MV-4-11 (cell line): Measurements from ENCODE around the gene RCE1.

Source experiments
- DNase-seq: peaks from one replicate; lab custom pipeline; 2025; lab: John Stamatoyannopoulos, UW

RCE1 gene

DNA sequence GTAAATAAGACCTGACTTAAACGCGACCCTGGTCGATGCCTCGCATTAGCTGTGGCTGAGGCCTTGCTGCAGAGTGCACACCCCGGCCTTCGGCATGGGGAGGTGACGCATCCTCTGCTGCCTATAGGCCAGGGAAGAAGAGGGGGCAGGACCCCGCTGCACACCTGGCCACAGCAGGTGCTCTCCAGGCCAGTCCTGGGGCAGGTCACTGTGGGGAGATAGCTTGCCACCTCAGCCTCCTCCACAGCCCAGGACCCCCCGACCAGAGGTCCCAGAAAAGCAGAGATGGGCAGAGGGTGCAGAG, 26.3 kb downstream of the RCE1 start:
- no peak for DNase-seq

DNA sequence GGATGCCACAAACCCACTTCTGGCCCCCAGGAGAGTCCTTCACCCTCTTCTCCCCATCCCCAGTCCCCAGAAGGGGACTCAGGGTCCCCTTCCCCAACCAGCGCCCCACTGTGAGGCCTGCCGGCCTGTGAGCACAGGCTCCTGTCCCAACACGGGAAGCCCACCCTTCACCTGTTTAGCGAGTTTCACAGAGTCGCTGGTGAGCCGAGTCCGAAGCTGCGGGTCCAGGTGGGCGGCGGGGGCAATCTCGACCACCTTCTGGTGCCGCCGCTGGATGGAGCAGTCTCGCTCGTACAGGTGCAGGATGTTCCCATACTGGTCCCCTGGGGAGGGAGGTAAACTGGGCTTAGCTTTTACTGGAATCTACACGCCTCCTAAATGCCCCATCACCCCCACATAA, 26.9 kb downstream of the RCE1 start:
- no peak for DNase-seq

DNA sequence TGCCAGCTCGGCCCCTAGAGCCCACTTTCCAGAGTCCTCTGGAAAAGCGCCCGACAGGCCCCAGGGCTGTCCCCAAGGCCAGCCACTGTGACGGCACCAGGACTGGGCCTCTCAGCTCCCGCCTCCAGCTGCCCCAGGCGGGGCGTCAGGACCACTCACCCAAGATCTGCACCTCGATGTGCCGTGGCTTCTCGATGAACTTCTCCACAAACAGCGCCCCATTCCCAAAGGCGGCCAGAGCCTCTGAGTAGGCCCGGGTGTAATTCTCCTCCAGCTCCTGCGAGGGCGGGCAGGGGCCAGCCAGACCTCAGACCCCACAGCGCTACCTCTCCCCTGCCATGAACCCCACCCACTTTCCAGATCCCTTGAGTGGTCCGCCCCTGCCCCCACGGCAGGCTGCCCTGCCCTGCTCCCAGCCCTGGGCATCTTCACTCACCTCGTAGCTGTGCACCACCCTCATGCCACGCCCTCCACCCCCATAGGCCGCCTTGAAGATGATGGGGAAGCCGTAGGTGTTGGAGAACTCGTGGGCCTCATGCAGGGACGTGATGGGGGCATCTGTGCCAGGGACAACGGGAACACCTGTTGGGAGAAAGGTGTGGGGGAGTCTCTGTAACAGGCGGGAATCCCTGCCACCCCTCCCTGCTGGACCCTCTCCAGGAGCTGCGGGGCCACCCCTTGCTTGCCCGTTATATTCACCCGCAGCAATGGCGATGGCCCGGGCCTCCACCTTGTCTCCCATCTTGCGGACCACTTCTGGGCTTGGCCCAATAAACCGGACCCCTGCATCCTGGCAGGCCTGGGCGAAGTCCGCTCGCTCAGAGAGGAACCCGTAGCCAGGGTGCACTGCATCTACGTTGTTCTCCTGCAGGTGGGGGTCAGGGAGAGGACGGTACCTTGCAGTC, 27.6 kb downstream of the RCE1 start:
- DNase-seq, result no peak

DNA sequence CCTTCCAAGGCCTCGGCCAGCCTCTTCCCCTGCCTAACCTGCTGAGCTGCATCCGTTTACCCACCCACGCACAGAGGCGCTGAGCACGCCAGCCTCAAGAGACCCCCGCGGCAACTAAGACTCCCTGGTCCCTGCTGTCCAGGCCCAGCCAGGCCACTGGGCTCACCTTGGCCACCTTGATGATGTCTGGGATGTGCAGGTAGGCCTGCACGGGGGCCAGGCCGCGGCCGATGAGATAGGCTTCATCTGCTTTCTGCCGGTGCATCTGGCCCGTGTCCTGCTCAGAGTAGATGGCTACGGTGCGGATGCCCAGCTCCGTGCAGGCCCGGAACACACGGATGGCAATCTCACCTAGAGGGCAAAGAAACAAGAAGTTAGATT, 28.3 kb downstream of the RCE1 start:
- no peak for DNase-seq

- DNase-seq, result peak; percentile 25
These were observed 31.0 kb downstream of the RCE1 start for GRCh38 chr11:66874232-66874631.

GRCh38 chr11:66875378-66875777, 32.1 kb downstream of the RCE1 start:
- DNase-seq, result no peak

DNA sequence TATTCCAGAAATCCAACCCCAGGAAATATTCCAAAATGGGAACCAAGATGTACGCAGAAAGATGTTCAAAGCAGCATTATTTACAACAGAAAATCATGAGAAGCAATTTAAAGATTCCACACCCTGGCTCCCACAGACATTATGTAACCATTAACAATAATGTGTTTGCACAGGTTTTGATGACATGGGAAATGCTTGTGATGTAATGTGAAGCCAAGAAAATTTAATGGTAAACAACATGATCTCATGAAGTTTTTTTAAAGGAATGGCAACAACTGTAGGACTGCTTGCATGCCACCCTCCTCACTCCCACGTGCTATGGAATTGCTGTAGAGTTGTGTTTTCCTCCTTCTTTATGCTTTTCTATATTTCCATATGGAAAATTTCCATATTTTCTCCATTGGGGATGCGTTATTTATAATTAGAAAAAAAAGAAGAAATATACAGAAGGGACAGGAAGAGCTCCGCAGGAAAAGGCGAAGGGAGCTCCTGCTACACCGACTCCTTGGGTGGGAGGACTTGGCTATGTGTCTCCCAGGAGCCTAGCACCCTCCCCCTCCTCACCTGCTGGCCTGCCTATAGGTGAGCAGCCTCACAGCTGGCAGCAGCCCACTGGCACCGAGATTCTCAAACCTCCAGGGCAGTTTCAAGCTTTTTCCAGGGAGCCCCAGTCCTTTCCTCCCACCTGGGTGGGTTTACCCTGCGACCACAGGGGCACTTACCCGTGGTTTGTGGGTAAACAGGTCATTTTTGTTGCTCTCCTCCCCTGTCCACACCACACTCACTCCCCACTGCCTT, 34.5 kb downstream of the RCE1 start:
- no peak for DNase-seq

- DNase-seq, result peak; percentile 25
These were observed 35.2 kb downstream of the RCE1 start for GRCh38 chr11:66878474-66878873.

GRCh38 chr11:66879000-66879399, 35.8 kb downstream of the RCE1 start:
- DNase-seq, result no peak

DNA sequence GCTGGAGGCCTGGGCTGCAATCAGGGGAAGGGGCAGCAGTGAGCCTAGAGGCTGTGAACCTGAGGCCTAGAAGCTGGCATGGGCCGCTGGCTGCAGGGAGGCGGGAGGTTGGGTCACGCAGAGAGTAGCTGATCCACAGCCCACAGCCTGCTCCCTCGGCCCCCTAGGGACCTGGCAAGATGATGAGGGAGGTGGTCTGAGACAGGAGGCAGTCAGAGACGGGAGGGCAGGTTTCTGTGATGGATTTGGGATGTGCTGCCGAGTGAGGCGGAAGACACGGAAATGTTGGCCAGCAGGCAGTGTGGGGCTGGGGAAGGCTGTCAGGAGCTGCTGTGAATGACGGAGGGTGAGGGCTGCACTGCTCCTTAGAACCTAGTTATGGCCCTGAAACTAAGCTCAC, 36.3 kb downstream of the RCE1 start:
- DNase-seq, result no peak

DNA sequence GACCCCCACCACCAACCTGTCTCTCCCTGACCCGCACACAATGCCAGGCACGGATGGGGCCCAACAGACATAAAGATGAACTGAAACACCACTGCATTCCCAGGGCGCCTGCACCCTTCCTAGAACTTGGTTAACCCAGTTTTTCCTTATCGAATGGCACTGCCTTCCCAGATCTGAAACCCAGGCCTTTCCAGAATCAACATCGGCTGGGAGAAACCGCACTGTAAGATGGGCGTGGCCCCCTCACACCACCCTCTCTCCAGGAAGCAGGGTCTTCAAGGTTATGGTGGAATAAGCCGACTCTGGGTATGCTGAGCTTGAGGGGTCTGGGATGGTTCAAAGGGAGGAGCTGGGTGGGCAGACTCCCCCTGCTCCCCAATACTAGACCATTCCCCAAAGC, 36.8 kb downstream of the RCE1 start:
- no peak for DNase-seq

DNA sequence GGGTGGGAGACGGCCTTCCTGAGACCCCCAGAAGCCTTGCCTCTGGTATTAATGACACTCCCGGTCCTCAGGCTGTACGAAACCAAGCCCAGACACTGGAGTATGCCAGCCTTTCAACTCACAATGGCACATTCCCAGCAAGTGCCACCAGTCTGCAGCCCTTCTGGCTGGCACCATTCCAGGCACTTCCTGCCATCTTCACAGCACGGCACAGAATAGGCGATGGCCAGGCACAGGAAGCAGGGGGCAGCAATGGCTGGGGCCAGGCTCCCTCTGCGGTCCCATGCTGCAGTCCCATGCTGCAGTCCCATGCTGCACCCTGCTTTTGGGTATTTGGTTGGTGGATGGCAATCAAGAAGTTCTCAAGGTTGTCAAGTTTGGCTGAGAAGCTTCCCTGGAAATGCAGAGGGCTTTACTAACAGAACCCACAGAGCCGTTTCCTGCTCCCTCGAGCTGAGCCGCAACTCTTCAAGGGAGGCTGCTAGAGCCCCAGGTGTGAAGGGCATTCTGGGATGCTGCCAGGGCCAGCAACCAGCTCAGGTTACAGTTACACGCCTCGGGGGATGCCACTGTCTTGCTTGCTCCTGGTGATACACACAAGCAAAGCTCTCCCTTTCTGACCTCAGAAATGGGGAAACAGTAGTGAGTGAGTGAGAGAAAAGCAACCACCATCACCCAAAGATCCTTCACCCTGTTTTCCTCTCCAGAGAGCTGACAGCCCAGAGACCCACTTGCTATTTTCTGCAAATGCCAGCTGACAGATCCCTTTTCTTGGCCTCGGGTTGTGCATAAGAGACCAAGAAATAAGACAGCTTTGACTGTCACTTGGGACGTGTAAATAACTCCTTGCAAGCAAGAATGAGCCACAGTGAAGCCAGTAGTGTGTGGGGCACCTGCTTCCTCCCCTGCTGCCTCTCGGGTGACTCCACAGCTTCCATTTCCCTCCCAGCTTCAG, 37.5 kb downstream of the RCE1 start:
- peak; percentile 14 for DNase-seq

GRCh38 chr11:66881451-66881835, 38.2 kb downstream of the RCE1 start:
- DNase-seq, result no peak

DNA sequence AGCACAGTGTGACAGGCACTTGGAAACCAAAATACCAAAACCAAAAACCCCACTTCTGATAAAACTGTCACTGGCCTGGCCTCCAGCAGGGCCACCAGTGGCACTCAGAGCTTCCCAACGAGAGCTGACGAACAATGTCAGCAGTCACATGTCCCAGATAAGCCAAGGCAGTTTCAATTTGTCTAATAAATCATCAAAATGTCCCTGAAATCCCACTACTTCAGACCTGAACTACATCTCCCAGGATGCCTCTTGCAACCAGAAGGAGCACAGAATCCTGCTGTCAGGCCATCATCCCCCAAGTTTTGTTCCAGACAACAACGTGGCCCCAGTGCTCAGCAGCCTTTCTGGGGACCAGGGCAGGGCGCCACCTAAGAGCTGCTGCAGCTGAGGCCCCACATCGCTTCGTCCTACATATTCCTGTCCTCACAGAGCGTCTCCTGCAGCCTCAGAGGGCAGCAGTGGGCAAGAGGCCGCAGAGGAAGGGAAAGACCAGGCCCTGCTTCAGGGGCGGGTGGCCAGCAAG, 38.7 kb downstream of the RCE1 start:
- DNase-seq, result no peak

GRCh38 chr11:66882561-66883015, 39.3 kb downstream of the RCE1 start:
- no peak for DNase-seq

DNA sequence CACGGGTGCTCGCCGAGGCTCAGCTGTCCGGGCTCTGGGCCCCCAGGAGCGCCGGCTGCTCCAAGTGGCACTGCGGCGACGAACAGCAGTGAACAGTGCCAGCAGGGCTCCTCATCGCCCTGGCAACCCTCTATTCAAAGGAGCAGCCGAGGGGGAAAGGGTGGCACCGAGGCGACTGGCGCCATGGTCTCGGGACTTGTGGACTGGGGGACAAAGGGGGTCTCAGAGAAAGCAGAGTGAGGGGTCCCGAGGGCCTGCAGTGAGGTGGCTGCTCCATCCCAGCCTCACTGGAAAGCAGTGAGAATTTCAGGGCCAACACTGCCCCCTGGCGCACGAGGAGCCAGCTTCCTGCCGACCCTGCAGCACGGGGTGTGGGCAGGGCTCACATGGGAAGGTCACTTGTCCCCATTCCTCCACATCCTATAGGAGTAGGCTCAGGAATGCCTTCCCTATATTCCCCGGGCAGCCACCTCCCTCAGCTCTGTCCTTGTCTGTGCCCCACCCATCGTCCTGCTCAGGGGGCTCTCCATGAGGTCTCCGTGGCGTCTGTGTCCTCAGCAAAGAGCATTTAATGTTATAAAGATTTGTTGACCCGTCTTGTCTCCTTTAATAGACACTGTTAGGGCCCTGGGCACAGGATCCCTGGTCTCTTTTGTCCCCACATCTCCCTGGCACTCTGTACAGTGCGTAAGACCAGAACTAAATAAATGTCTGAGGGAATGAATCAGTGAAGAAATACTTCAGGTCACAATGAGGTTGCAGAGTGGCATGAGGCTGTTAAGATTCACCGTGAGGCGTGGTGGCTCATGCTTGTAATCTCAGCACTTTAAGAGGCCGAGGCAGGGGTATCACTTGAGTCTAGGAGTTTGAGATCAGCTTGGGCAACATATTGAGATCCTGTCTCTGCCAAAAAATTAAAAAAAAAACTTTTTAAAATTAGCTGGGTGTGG, 40.0 kb downstream of the RCE1 start:
- peak; percentile 27 for DNase-seq

- DNase-seq, result no peak
These were observed 41.2 kb downstream of the RCE1 start for GRCh38 chr11:66884443-66884842.

DNA sequence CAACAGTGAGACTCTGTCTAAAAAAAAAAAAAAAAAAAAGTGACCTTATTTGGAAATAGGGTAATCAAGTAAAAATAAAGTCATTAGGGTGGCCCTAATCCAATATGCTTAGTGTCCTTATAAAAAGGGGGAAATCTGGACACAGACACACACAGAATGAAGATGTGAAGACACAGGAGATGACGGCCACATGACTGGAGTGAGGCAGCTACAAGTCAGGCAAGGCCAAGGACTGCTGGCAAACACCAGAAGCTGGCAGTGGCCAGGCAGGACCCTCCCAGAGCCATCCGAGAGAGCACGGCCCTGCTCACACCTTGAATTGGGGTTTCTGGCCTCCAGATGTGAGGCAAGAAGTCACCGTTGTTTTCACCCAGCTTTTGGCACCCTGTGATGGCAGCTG, 42.2 kb downstream of the RCE1 start:
- no peak for DNase-seq

GRCh38 chr11:66885950-66886440, 42.8 kb downstream of the RCE1 start:
- no peak for DNase-seq

GRCh38 chr11:66886671-66887221, 43.5 kb downstream of the RCE1 start:
- DNase-seq, result no peak
